HG02840 (cell line): ENCODE data around the gene SLC47A2.
"Not testable (repeated sequence)": the region's sequence is repeated elsewhere in the genome, so short reads cannot be mapped to it uniquely, and the experiment has no call there.

Experiments
- ATAC-seq: cut with Tn5 transposase; IDR thresholded peaks from one replicate; pipeline ENCODE4 v1.9.1; 2021; ENCODE audit warnings: mild to moderate bottlenecking, moderate library complexity, moderate number of reproducible peaks; ENCODE audit not compliant: unreplicated experiment, low FRiP score

SLC47A2 gene

DNA sequence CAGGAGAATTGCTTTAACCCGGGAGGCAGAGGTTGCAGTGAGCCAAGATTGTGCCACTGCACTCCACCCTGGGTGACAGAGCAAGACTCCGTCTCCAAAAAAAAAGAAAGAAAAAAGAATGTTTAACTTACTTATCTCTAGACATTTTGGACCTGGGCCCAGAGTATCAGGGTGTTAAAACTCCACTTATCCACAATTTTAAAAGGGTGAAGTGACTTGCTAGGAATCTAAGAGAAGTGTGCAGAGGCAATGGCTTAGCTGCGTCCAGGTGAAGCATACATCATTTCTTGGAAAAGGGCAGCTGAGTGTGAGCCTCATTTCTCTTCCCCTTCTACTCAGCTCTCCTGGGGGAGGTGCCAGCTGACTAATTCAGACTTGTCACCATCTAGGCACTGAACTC is 42.8 kb downstream of the SLC47A2 start:
- no peak for ATAC-seq

- ATAC-seq: no peak
Measured at GRCh38 chr17:19672009-19672750, 44.2 kb downstream of the SLC47A2 start.

GRCh38 chr17:19671433-19671832 is 45.0 kb downstream of the SLC47A2 start:
- ATAC-seq: no peak

DNA sequence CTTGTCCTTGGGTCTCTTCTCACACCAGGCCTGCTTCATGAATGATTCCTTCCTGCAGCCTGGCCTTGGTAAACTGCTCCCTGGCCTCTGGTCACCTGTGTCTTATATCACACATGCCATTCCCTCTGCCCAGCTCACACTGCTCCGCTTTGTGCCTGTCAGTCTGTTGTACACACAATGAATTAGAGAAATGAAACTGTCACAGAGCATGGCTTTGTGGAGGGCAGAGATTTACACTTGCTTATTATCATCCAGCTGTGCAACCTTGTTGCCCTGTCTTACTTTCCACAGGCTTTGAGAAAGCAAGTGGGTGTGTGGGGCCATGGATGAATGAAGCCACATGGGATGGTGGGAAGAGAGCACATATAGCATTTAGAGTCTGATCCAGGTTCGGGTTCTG is 45.5 kb downstream of the SLC47A2 start:
- ATAC-seq: no peak

GRCh38 chr17:19669680-19670079 is 46.7 kb downstream of the SLC47A2 start:
- ATAC-seq: not testable (repeated sequence)

DNA sequence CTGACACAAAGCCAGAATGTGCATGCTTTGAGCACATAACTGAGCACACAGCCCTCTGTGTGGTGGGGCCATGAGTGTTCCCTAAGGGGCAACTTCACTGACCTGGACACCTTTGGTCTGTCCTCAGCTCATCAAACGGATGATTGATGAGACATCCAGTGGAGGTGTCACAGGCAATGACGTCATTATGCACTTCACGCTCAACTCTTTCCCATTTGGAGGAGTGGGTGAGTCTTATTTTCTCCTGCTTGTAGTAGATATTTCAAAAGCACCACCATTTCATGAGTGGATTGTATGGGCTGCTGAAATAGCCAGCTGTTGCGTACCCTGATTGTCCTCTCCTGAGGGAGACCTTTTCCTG is 51.6 kb downstream of the SLC47A2 start:
- ATAC-seq: no peak

GRCh38 chr17:19664136-19664820 is 52.1 kb downstream of the SLC47A2 start:
- ATAC-seq: no peak

- ATAC-seq: no peak
Measured at GRCh38 chr17:19663097-19663496, 53.3 kb downstream of the SLC47A2 start.

GRCh38 chr17:19661121-19661520 is 55.3 kb downstream of the SLC47A2 start:
- no peak for ATAC-seq

DNA sequence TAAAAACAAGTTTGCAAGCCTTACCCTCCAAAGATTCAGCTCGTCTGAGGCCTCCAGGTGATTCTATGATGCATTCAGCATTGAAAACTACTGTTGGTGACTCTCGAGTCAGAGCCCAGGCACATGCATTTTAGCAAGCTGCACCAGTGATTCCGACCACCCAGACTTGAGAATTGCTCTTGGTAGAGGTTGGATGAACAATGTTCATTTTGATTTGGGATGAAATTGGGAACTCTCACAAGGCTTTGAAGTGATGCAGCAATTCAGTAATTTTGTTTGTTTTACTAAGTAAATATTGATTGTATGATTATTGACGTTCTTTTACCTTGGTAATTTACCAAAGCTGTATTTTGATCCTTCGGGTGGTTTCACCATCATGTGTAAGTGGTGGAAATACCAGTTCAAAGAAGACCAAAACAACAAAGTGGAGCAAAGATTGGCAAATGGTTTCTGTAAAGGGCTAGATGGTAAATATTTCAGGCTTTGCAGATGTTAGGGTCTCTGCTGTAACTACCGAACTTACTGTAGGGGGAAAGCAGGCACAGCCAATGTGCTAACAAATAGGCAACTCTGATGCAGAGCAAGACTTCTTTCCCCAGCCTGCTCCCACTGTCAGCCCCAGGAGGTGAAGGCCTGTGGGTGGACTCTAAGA is 56.0 kb downstream of the SLC47A2 start:
- no peak for ATAC-seq

GRCh38 chr17:19659366-19660177 is 56.8 kb downstream of the SLC47A2 start:
- no peak for ATAC-seq

DNA sequence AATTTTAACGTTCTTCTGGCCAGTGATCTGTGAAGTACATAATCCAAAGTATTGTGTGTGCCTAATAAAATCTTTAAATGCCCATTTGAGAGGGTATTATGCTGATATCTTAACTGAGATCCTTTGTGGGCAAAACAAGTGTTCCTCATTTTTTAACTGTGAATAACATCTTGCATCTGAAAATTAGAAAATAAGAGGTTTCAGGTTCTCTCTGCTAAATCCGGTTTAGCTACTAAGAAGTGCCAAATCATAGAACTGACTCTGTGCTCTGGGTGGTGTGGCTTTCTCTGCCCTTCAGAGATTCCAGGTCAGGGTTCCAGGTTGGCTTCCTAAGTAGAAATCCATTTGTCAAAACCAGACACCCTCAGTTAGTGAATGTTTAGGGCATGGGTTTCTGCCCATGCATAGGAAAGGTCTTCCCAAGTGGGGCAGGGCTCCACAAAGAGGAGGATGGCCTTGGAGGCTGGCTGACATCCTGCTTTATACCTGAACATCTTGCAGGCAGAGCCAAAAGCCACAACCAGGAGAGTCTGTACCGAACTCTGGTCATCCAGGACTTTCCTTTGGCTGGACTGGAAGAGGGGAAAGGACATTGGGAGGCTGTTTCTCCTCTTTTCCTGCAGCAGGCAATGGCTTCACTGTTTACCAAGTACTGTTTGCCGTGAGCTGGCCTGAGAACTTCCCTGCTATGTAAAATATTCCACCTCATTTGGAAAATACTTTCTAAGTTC is 59.4 kb downstream of the SLC47A2 start:
- no peak for ATAC-seq

DNA sequence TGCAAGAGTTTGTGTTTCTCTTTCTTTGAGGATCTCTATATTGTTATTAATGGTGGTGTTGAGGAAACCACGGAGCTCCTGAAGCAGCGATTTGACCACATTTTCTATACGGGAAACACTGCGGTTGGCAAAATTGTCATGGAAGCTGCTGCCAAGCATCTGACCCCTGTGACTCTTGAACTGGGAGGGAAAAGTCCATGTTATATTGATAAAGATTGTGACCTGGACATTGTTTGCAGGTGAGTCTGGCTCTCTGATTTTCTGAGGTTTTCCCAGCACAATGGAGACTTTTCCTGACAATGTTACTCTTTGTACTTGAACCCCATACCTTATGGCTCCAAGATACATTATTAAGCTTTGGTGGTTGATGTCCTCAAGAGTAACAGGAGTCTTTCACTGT is 60.0 kb downstream of the SLC47A2 start:
- ATAC-seq: no peak

DNA sequence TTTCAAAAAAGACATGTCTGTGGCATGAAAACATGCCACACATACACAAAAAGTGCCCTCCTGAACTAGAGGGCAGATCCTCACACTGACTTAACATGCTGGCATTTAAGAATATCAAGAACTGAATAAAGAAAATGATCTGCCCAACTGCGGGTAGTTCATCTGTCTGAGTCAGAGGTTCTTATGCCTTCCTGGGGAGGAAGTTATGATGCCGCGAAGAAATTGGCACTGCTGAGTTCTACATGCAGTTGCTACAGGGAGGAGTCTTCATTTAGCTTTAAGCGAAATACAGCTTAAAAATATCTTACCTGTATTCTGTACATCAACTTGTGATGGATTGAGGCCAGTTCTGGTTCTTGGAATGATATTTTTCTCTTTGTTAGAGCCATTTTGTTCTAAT is 61.5 kb downstream of the SLC47A2 start:
- no peak for ATAC-seq

DNA sequence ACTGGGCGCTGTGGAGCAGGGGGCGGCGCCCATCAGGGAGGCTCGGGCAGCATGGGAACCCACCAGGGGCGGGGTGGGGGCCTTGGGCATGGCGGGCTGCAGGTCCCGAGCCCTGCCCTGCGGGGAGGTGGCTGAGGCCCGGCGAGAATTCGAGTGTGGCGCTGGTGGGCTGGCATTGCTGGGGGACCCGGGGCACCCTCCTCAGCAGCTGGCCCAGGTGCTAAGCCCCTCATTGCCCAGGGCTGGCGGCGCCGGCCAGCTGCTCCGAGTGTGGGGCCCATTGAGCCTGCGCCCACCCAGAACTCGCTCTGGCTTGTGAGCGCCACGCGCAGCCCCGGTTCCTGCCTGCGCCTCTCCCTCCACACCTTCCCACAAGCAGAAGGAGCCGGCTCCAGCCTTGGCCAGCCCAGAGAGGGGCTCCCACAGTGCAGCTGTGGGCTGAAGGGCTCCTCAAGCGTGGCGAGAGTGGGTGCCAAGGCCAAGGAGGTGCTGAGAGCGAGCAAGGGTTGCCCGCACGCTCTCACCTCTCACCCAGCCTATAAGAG is 62.0 kb downstream of the SLC47A2 start:
- ATAC-seq: no peak

GRCh38 chr17:19652595-19652994 is 63.8 kb downstream of the SLC47A2 start:
- no peak for ATAC-seq

- no peak for ATAC-seq
Measured at GRCh38 chr17:19651451-19652238, 64.7 kb downstream of the SLC47A2 start.

GRCh38 chr17:19650826-19651225 is 65.6 kb downstream of the SLC47A2 start:
- ATAC-seq: no peak

DNA sequence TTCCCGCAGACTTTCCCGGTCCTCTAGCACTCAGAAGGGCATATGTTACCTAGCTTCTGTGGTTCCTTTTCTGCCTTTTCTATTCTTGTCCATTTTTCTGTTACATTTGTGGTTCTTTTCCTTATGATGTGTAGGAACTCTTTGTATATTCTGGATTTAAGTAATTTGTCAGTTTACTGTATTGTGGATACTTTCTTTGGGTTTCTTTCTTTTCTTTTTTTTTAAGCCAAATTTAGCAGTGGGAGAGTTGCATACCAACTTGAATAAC is 67.2 kb downstream of the SLC47A2 start:
- no peak for ATAC-seq
